Heart left ventricle (tissue), 13 donors: ENCODE results near the gene SETD7.

Experiments used
- POLR2A ChIP-seq, 2 donors: fragments of 450-650 bp; IDR thresholded peaks; one replicate each; pipeline ENCODE4 v1.6.1; 2017; ENCODE audit warnings: antibody characterized with exemption in 2 of 2, mild to moderate bottlenecking in 2 of 2, moderate library complexity in 2 of 2
- TF ChIP-seq, protein P1 (sequence below), 12 donors: fragments of 200-600 bp; sonication (generic) in 4 of 12; IDR thresholded peaks; one replicate each; pipeline versions ENCODE4 v1.5.0 to v1.8.0; 2018 to 2022; ENCODE audit warnings: antibody characterized with exemption in 12 of 12, mild to moderate bottlenecking in 5 of 12
- donor health status: ischemic (EF 13 %, LVEDD 7.1; RV severe dilation, severe dysfunction).
- donor health status: DM: no; HTN: yes; CAD: no.
- donor health status: DM: no; HTN: no; CAD: no.
- donor health status: ischemic (EF 25% LVEDD 6.9; RV normal size, moderate dysfunction).
- donor health status: ischemic (EF 25% LVEDD 5.7; RV mildly dilated, moderate dysfunction).
- donor health status: ischemic (EF 35%, LVEDD 5.7; RV mildly dilated, moderate dysfunction).
- donor health status: nonischemic (EF 11% LVEDD 7.7; RV severe dilation, severe dysfunction).
- donor health status: DM: yes; HTN: yes; CAD: no.
- donor health status: PGD.
- donor health status: ischemic (EF 29% LVEDD 5.4; RV normal size, mild dysfunction).
- donor health status: nonischemic (EF 23%, LVEDD 6.1; RV moderate dilation, normal function).

DNA sequence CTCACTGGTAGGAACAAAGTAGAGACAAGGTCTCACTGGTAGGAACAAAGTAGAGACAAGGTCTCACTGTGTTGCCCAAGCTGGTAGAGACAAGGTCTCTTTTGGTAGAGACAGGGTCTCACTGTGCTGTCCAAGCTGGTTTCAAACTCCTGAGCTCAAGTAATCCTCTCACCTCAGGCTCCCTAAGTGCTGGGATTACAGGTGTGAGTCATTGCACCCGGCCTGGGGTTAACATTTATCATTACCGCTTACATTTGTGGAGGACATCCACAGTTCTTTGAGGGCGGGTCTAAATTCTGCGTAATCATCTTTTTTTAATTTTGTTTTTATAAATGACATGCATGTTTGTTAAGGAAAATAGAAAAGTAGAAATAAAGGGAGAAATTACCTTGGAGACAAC is 90.1 kb downstream of the SETD7 start:
- TF ChIP-seq, protein P1, sequence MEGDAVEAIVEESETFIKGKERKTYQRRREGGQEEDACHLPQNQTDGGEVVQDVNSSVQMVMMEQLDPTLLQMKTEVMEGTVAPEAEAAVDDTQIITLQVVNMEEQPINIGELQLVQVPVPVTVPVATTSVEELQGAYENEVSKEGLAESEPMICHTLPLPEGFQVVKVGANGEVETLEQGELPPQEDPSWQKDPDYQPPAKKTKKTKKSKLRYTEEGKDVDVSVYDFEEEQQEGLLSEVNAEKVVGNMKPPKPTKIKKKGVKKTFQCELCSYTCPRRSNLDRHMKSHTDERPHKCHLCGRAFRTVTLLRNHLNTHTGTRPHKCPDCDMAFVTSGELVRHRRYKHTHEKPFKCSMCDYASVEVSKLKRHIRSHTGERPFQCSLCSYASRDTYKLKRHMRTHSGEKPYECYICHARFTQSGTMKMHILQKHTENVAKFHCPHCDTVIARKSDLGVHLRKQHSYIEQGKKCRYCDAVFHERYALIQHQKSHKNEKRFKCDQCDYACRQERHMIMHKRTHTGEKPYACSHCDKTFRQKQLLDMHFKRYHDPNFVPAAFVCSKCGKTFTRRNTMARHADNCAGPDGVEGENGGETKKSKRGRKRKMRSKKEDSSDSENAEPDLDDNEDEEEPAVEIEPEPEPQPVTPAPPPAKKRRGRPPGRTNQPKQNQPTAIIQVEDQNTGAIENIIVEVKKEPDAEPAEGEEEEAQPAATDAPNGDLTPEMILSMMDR (IDR thresholded peaks at IDR 0.05): no peak
- TF ChIP-seq POLR2A (IDR thresholded peaks at IDR 0.05): no peak
